Lung (tissue), 12 donors: ENCODE measurements around the gene TNFAIP3. TPM values are rescaled to one million over a fixed set of nuclear protein-coding genes. Genes with fewer than 3 reads are reported as not detected.

Experiments
- ATAC-seq: fragments of 200-7000 bp; cut with Tn5 transposase; one replicate; pipeline ENCODE4 v1.9.1; 2020; ENCODE audit warnings: moderate number of reproducible peaks; ENCODE audit not compliant: insufficient read depth, low FRiP score
- DNase-seq, 3 donors: peaks; one replicate each; pipeline ENCODE4 v3.0.0-alpha.2; 2013 to 2017
- H3K27ac ChIP-seq, 2 donors: one replicate each; pipeline ENCODE4 v1.5.1; 2013; ENCODE audit warnings: mild to moderate bottlenecking in 2 of 2, moderate library complexity in 2 of 2, control low read depth in 1 of 2, inconsistent platforms in 1 of 2, low read depth in 1 of 2, low read length in 1 of 2
- H3K27me3 ChIP-seq, 3 donors: one replicate each; pipeline ENCODE4 v1.5.1; 2013; ENCODE audit warnings: low read length in 2 of 3; ENCODE audit not compliant: control insufficient read depth in 3 of 3, insufficient read depth in 3 of 3
- H3K36me3 ChIP-seq, 4 donors: one replicate each; pipeline ENCODE4 v1.5.1; 2013; ENCODE audit warnings: low read length in 4 of 4, mild to moderate bottlenecking in 1 of 4, moderate library complexity in 1 of 4; ENCODE audit not compliant: control insufficient read depth in 4 of 4, insufficient read depth in 4 of 4
- H3K4me1 ChIP-seq, 5 donors: one replicate each; pipeline ENCODE4 v1.5.1; 2013; ENCODE audit warnings: low read length in 5 of 5, mild to moderate bottlenecking in 2 of 5, moderate library complexity in 1 of 5; ENCODE audit not compliant: control insufficient read depth in 5 of 5, insufficient read depth in 5 of 5
- H3K4me3 ChIP-seq: one replicate; pipeline ENCODE4 v1.5.1; 2013; ENCODE audit warnings: mild to moderate bottlenecking, control low read depth, moderate library complexity
- H3K9ac ChIP-seq, 2 donors: one replicate each; pipeline ENCODE4 v1.5.1; 2013; ENCODE audit warnings: low read length in 2 of 2, control low read depth in 1 of 2; ENCODE audit not compliant: insufficient read depth in 1 of 2
- H3K9me3 ChIP-seq, 4 donors: one replicate each; pipeline ENCODE4 v1.5.1; 2013; ENCODE audit warnings: low read length in 3 of 4, mild to moderate bottlenecking in 1 of 4, moderate library complexity in 1 of 4; ENCODE audit not compliant: control insufficient read depth in 4 of 4, insufficient read depth in 3 of 4
- WGBS, 2 donors: extraction: QIAGEN DNeasy Blood & Tissue Kit; methylation state at CpG; one replicate each; pipeline ENCODE4 v1.1.7; 2013; 5-methylcytosine and 5-hydroxymethylcytosine counted together
- polyA plus RNA-seq, 2 donors: library from polyadenylated mRNA; stranded (reverse); fragments of 200-250 nt; gene quantifications; one replicate each; pipeline ENCODE4 v1.2.1, GENCODE V29; 2013
- total RNA-seq, 2 donors: library from RNA; depleted of rRNA in 1 of 2; stranded (reverse); fragments of >200 nt in 1 of 2; gene quantifications; one replicate each; pipeline ENCODE4 v1.2.1, GENCODE V29; 2014 to 2021
- TF ChIP-seq, protein P1 (sequence below): IDR thresholded peaks from 2 replicates; pipeline ENCODE4 v1.5.1; 2012; ENCODE audit warnings: mild to moderate bottlenecking; ENCODE audit errors: control extremely low read depth, extremely low read depth
- donor health status: control.
- donor health status: control.
- donor health status: Bipolar disorder and iron deficiency.
- donor health status: healthy.
- donor health status: DM: yes; HTN: yes; CAD: no.

TNFAIP3 gene
- total and polyA plus RNA-seq, 4 donors, result 13.4 to 396 (median 87.5) TPM

- no peak overlapping the region for H3K27ac ChIP-seq
- no peaks in the 10 kb centered on the region for H3K27me3 ChIP-seq
- no peak for DNase-seq
- 79 to 83% methylated on average over 3 of the region's 3 CpGs for WGBS, 2 donors
- peaks cover 0 to 12% (median 3%) of the 10 kb centered on the region in 5 donors for H3K4me1 ChIP-seq
- TF ChIP-seq, protein P1, sequence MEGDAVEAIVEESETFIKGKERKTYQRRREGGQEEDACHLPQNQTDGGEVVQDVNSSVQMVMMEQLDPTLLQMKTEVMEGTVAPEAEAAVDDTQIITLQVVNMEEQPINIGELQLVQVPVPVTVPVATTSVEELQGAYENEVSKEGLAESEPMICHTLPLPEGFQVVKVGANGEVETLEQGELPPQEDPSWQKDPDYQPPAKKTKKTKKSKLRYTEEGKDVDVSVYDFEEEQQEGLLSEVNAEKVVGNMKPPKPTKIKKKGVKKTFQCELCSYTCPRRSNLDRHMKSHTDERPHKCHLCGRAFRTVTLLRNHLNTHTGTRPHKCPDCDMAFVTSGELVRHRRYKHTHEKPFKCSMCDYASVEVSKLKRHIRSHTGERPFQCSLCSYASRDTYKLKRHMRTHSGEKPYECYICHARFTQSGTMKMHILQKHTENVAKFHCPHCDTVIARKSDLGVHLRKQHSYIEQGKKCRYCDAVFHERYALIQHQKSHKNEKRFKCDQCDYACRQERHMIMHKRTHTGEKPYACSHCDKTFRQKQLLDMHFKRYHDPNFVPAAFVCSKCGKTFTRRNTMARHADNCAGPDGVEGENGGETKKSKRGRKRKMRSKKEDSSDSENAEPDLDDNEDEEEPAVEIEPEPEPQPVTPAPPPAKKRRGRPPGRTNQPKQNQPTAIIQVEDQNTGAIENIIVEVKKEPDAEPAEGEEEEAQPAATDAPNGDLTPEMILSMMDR, result no peak
- H3K4me3 ChIP-seq, result no peak overlapping the region
- H3K9me3 ChIP-seq, result no peaks in the 10 kb centered on the region
- ATAC-seq, result no peak
- H3K9ac ChIP-seq, result no peak overlapping the region
- no peaks in the 10 kb centered on the region for H3K36me3 ChIP-seq
Observed at GRCh38 chr6:137859025-137859424, 8.0 kb upstream of the TNFAIP3 start.

GRCh38 chr6:137860394-137861005 is 6.6 kb upstream of the TNFAIP3 start:
- TF ChIP-seq, protein P1, result no peak
- H3K27ac ChIP-seq, result no peak overlapping the region
- no peaks in the 10 kb centered on the region for H3K36me3 ChIP-seq
- no peaks in the 10 kb centered on the region for H3K27me3 ChIP-seq
- no peak overlapping the region for H3K9ac ChIP-seq
- whole genome bisulfite sequencing, 2 donors, result 78 to 88% methylated on average over 3 of the region's 3 CpGs
- peaks cover 0 to 12% (median 3%) of the 10 kb centered on the region in 5 donors for H3K4me1 ChIP-seq
- ATAC-seq (no peak), DNase-seq (no peak)
- no peaks in the 10 kb centered on the region for H3K9me3 ChIP-seq
- no peak overlapping the region for H3K4me3 ChIP-seq

- no peak overlapping the region for H3K27ac ChIP-seq
- H3K27me3 ChIP-seq, result no peaks in the 10 kb centered on the region
- DNase-seq, result no peak
- peaks cover 0 to 17% (median 3%) of the 10 kb centered on the region in 5 donors for H3K4me1 ChIP-seq
- no peak overlapping the region for H3K4me3 ChIP-seq
- no peaks in the 10 kb centered on the region for H3K9me3 ChIP-seq
- no peak for ATAC-seq
- no peak overlapping the region for H3K9ac ChIP-seq
- TF ChIP-seq, protein P1, result no peak
- H3K36me3 ChIP-seq, result no peaks in the 10 kb centered on the region
- 91 to 93% methylated on average over 3 of the region's 3 CpGs for WGBS, 2 donors
Observed at GRCh38 chr6:137861550-137862337, 5.3 kb upstream of the TNFAIP3 start.
